DND-41 (cell line): Measurements from ENCODE around the gene NCAPD2.

Experiments used
- ATAC-seq: fragments of 200-7000 bp; cut with Tn5 transposase; 3 replicates; pipeline ENCODE4 v1.9.1; 2021; ENCODE audit warnings: low read depth; ENCODE audit not compliant: insufficient read depth
- DNase-seq: peaks from one replicate; pipeline ENCODE4 v3.0.0-alpha.2; 2020
- H2AFZ ChIP-seq: 2 replicates; pipeline ENCODE4 v1.6.0; 2012; ENCODE audit warnings: low read depth, low read length
- H3K27ac ChIP-seq: 2 replicates; pipeline ENCODE4 v1.5.1; 2012; ENCODE audit warnings: low read length, inconsistent platforms
- H3K27me3 ChIP-seq: fragments of 200-600 bp; sonication (generic); 2 replicates; pipeline ENCODE4 v1.6.0; 2012; ENCODE audit warnings: low read length, mild to moderate bottlenecking, inconsistent platforms; ENCODE audit not compliant: insufficient read depth, poor library complexity
- H3K36me3 ChIP-seq: 2 replicates; pipeline ENCODE4 v1.5.1; 2012; ENCODE audit warnings: low read length, inconsistent platforms; ENCODE audit not compliant: insufficient read depth
- H3K4me1 ChIP-seq: 2 replicates; pipeline ENCODE4 v1.5.1; 2012; ENCODE audit warnings: mild to moderate bottlenecking, low read length; ENCODE audit not compliant: insufficient read depth
- H3K4me2 ChIP-seq: 2 replicates; pipeline ENCODE4 v1.6.0; 2012; ENCODE audit warnings: mild to moderate bottlenecking, moderate library complexity, low read length, inconsistent platforms; ENCODE audit not compliant: insufficient read depth
- H3K4me3 ChIP-seq, 2 experiments: fragments of 200-600 bp in 1 of 2; shearing (Covaris generic) in 1 of 2; 2 replicates each; pipeline ENCODE4 v1.5.1; 2012 to 2016; ENCODE audit warnings: inconsistent platforms in 2 of 2, low read length in 2 of 2, mild to moderate bottlenecking in 2 of 2, low read depth in 1 of 2, moderate library complexity in 1 of 2
- H3K79me2 ChIP-seq: 2 replicates; pipeline ENCODE4 v1.6.0; 2012; ENCODE audit warnings: low read length, inconsistent platforms; ENCODE audit not compliant: insufficient read depth
- H3K9ac ChIP-seq: 2 replicates; pipeline ENCODE4 v1.6.0; 2012; ENCODE audit warnings: low read depth, mild to moderate bottlenecking, inconsistent platforms, low read length, moderate library complexity
- H3K9me3 ChIP-seq: 2 replicates; pipeline ENCODE4 v1.5.1; 2012; ENCODE audit warnings: low read length, moderate library complexity, mild to moderate bottlenecking, inconsistent platforms; ENCODE audit not compliant: insufficient read depth, severe bottlenecking
- H4K20me1 ChIP-seq: 2 replicates; pipeline ENCODE4 v1.6.0; 2012; ENCODE audit warnings: low read length; ENCODE audit not compliant: insufficient read depth
- CTCF ChIP-seq: IDR thresholded peaks from 2 replicates; pipeline ENCODE4 v1.5.1; 2012; ENCODE audit warnings: borderline replicate concordance, low read length, moderate library complexity, mild to moderate bottlenecking; ENCODE audit not compliant: poor library complexity, severe bottlenecking; ENCODE audit errors: extremely low read depth
- EZH2 ChIP-seq: IDR thresholded peaks from 3 replicates; pipeline ENCODE4 v1.6.1; 2012; ENCODE audit warnings: borderline replicate concordance, low read depth, mild to moderate bottlenecking, moderate library complexity, low read length, inconsistent platforms; ENCODE audit not compliant: severe bottlenecking

The NCAPD2 gene

GRCh38 chr12:6573001-6573400 lies 79.1 kb downstream of the NCAPD2 start:
- Histone ChIP-seq H3K4me2 (no peak overlapping the region), H3K36me3 (peaks cover 90% of the 10 kb centered on the region), H3K27ac (no peak overlapping the region), H2AFZ (no peak overlapping the region), H3K4me3 (no peak overlapping the region), H3K27me3 (no peaks in the 10 kb centered on the region), H4K20me1 (peaks cover 3% of the 10 kb centered on the region; the same call in 1 of the 2 replicates), H3K9ac (no peak overlapping the region), H3K4me1 (peaks cover 16% of the 10 kb centered on the region), H3K9me3 (no peaks in the 10 kb centered on the region), H3K79me2 (peaks cover 12% of the 10 kb centered on the region)
- no peak for ATAC-seq
- no peak for TF ChIP-seq EZH2
- no peak for TF ChIP-seq CTCF
- no peak for DNase-seq

- Histone ChIP-seq H3K9ac (no peak overlapping the region), H3K9me3 (no peaks in the 10 kb centered on the region), H3K4me1 (peaks cover 2% of the 10 kb centered on the region; the same call in 1 of the 2 replicates), H4K20me1 (peaks cover 3% of the 10 kb centered on the region; the same call in 1 of the 2 replicates), H3K4me2 (no peak overlapping the region), H3K27me3 (no peaks in the 10 kb centered on the region), H3K4me3 (no peak overlapping the region), H3K36me3 (peaks cover 98% of the 10 kb centered on the region), H3K27ac (no peak overlapping the region), H2AFZ (no peak overlapping the region), H3K79me2 (no peaks in the 10 kb centered on the region; the same call in 1 of the 2 replicates)
- DNase-seq (no peak), ATAC-seq (no peak)
- TF ChIP-seq EZH2: no peak
- TF ChIP-seq CTCF: no peak
These were observed 80.8 kb downstream of the NCAPD2 start for GRCh38 chr12:6574576-6575295.

GRCh38 chr12:6575648-6576047 lies 81.7 kb downstream of the NCAPD2 start:
- H2AFZ ChIP-seq: no peak overlapping the region
- no peaks in the 10 kb centered on the region for H3K4me1 ChIP-seq
- no peak for TF ChIP-seq EZH2
- TF ChIP-seq CTCF: no peak
- no peak overlapping the region for H3K9ac ChIP-seq
- H3K4me3 ChIP-seq: no peak overlapping the region
- peaks cover 97% of the 10 kb centered on the region for H3K36me3 ChIP-seq
- H4K20me1 ChIP-seq: peaks cover 3% of the 10 kb centered on the region; the same call in 1 of the 2 replicates
- H3K4me2 ChIP-seq: no peak overlapping the region
- H3K27me3 ChIP-seq: no peaks in the 10 kb centered on the region
- no peaks in the 10 kb centered on the region; the same call in 1 of the 2 replicates for H3K79me2 ChIP-seq
- H3K27ac ChIP-seq: no peak overlapping the region
- no peak for DNase-seq
- H3K9me3 ChIP-seq: no peaks in the 10 kb centered on the region
- ATAC-seq: no peak
